Left colon (tissue), 2 donors: ENCODE results near the gene NTRK3. TPM values are rescaled to one million over a fixed set of nuclear protein-coding genes. Genes with fewer than 3 reads are reported as not detected.
A peak's percentile ranks its signal among the peaks of the same experiment; 100 is the strongest.

ENCODE experiments used
- ATAC-seq: fragments of 200-7000 bp; cut with Tn5 transposase; one replicate; pipeline ENCODE4 v1.9.1; 2020; ENCODE audit warnings: mild to moderate bottlenecking, moderate library complexity
- DNase-seq, 2 donors: peaks; one replicate each; pipeline ENCODE4 v3.0.0-alpha.2; 2020
- intact Hi-C, 2 donors: fragments of 100-400 bp; cut with DNase I in 1 of 2; cut with micrococcal nuclease in 1 of 2; formaldehyde crosslinking; loops; one replicate each; pipeline versions ENCODE4 v1.11.2 to v1.14.0; 2022; cut with DNase I, micrococcal nuclease
- total RNA-seq, 2 donors: library from RNA; stranded (reverse); fragmentation: NEBNext Ultra II Directional; extraction: Animal tissue kit (Norgen Biotek cat#: 25700); gene quantifications; one replicate each; pipeline ENCODE4 v1.2.1, GENCODE V29; 2021
- donor health status: DM: no; HTN: no; CAD: no.
- donor health status: DM: yes; HTN: yes; CAD: no.

Gene NTRK3
- total RNA-seq, 2 donors from 2014 or later, result 0.55 to 1.3 TPM

DNA sequence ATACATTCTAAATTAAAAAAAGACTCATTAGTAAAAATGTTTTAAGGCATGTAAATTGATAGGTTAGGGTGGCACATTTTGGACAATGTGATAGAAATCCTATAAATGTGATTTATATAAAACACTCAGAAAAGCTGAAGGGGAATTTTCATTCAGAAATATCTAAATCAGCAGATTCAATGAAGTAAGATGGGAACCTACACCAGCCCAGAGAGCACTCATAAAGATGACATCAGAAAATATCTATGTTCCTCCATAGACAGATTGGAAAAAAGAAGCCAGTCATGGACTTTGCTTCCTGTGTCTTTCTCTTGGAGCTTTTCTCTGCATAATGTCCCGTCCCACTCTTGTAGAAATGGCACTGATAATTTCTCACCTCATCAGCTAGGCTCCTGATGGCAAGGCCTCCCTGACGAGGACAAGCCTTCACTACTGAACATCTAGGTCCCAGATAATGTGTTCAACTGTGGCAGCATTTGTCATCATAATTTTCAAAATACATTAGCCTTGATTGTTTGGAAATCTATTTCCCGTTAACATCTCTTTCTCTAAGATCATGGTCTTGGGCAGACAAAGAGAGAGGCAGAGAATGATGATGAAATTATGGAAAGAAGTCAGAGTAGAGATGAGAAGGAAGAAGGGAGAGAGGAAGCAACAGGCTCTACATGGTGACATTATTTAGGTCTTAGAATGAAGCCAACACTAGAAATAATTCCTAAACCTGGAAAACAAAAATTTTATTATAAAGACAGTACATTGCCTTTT lies 354.4 kb downstream of the NTRK3 start:
- DNase-seq (no peak), ATAC-seq (no peak)
- intact Hi-C loops, result no loop called here

GRCh38 chr15:87901008-87901407 lies 355.5 kb downstream of the NTRK3 start:
- ATAC-seq (no peak), DNase-seq (no peak)
- intact Hi-C loops, result no loop called here

DNA sequence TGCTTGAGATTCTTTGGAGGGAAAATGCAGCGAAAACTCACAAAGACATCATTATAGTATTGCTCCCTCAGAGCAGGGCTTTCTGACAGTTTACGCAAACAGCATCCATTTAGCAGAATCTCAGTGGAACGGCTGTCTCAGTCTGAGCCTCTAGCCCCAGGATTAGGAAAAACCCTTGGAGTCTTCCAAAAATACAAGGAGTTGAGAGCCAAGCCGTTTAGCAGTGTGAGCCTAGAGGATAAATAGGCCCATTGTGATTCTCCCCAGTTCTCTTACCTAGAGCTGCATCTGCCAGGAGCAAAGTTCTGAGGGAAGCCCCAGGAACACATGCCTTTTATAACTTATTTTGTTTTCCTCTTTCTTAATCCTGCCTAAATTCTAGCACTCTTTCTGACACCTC lies 359.6 kb downstream of the NTRK3 start:
- no peak for ATAC-seq

DNA sequence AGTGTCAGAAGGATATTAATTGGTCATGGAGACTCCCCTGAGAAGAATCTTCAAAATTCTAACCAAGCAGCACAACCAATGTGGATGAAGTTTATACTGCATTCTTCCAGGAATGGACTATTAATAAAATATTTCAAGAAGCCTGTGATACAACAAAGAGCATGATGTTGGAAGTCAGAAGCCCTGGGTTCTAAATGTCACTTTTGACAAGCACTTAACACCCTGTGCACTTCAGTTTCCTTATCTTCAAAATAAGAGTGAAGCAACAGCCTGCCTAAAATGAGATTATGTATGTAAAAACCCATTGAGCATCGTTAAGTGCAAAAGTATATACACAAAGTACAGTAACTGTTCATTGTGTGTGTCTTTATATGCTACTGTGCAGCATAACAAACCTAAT lies 369.4 kb downstream of the NTRK3 start:
- ATAC-seq (no peak), DNase-seq (no peak)
- intact Hi-C loops, result no loop called here

More for the DNA sequence above, 359.6 kb downstream of the NTRK3 start:
- DNase-seq, result no peak
- intact Hi-C loops, result no loop called here

DNA sequence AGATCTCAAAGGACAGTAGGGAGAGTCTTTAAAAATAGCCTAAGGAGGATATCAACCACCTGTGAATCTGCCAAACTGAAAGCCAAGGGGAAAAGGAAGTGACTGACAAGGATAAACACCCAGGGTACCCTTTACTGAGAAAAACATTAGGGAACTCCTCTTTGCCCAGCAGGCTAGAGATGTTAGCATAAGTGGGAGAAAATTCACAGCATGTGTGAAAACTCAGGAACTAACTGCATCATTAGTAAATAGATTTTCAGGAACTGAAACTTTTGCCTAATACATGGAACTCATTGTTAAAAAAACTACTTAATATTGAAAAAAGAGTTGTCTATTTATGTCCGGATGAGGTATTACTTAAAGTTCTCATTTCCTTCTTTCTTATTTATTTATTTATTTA lies 375.5 kb downstream of the NTRK3 start:
- no peak for DNase-seq
- ATAC-seq, result no peak
- intact Hi-C loops, result no loop called here

- intact Hi-C loops, result no loop called here
- ATAC-seq (no peak), DNase-seq (no peak)
Measured at GRCh38 chr15:87877822-87878542, 378.6 kb downstream of the NTRK3 start.

DNA sequence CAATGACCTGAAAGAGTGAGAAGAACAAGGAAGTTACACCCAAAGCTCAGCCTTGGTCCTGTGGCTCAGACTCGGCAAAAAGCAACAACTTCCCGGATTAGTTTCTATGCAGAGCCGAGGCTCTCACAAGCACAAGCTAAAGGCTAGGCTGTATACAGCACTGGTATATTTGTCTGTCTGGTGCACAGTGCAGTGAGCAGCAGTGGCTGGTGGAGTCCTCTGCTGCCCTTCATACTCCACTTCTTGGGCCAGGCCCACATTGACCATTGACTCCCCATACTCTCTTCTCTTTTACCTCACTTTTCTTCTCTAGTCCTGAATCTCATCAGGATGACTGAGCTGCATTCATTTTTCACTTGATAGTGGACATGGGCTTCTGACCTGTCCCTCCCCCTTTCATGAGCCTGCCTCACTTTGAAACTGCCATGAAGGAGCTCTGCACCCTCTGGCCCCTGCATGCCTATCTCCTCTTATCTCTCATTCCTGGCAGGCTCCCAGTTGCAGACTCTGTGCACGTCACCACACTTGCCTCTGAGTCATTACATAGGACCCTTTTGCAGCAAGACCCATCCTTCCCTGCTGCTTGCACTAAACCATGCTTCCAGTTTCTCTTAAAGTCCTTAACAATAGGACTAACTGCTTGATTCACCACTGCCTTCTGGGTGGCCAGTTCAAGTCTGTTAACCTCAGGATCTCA lies 379.3 kb downstream of the NTRK3 start:
- ATAC-seq, result no peak
- intact Hi-C loops, result no loop called here
- DNase-seq, result no peak

DNA sequence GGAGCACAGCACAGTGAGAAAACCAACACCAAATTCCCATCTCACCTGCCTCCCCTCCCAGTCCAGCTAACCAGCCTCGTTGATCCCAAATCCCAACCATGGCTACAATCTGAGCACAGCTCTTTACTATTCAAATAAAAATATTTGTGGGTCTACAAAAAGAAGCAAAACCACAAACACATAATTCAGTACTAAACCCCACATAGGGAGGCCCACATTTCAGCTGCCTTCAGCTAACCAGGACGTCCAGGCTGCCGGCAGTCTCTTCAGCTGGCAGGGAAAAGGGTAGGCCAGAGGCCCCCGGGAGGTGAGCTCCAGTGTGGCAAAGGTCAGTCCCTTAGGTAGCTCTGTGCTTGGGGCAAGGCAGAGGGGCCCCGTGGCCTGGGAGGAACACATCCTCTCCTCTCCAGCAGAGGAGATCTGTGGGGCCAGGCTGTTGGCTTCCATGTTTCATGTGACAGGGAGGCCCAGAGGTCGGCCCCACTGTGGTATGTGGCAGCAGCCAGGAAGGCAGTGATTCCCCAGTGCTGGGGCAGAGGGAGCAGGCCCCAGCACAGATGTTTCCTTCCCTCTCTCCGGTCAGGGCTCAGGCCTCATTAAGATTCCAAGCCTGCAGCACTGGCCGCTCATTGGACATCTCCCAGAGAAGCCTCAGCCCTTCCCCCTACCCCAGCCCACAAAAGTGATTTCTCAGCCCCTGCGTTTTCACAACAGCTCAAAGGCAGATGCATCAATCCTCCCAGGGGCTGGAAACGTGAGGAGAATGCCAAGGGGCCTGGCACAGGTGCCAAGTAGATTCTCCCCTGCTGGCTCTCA lies 381.4 kb downstream of the NTRK3 start:
- no peak for ATAC-seq
- intact Hi-C loops, result no loop called here
- peak in 1 of 2 donors; percentile 3 for DNase-seq

GRCh38 chr15:87873516-87873915 lies 383.0 kb downstream of the NTRK3 start:
- intact Hi-C loops, result no loop called here
- ATAC-seq, result no peak

DNA sequence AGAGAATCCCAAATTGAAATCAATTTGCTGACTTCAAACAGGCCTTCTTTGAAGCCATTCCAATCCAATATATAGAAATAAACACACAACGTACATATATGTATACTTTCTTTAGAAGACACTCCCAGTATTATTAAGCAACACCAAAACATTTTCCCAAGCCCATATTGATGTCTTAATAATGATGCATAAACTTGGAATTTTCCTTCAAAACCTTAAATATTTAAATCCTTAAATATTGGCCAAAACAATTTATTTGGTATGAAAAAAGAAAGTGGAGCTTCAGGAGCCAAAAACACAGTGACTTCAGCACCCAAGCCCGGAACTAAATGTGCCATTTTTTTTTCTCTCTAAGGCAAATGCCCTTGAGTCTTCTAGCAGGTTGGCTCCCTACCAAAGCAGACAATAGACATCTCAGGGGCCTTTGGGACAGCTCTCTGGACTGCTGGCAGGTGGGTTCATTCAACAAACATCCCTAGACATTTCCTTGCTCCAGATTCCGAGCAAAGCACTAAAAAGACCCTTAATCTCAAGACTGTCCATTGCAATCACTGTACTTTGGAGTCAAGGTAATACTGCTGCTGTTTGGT lies 384.7 kb downstream of the NTRK3 start:
- DNase-seq, result no peak
- intact Hi-C loops, result no loop called here
- no peak for ATAC-seq

More at GRCh38 chr15:87873516-87873915, 383.0 kb downstream of the NTRK3 start:
- DNase-seq, result no peak

DNA sequence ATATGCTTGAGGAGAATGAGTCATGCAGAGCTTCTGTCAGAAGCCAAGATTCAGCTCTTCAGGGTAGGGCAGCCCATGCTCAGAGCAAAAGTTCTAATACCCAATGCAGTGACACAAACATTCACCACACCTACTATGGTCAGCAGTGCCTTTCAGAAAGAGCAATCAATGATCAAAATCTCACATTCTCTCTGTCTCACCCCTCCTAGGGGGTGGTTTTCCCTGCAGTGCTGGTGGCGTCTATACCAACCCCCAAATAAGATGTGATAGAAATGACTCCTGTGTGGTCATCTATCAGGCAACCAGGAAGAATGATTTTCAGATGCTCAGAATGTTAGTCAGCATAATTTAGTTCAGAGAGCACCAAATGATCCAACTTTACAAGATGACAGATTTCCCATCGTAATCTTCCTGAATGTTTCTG lies 385.3 kb downstream of the NTRK3 start:
- ATAC-seq (no peak), DNase-seq (no peak)
- intact Hi-C loops, result no loop called here

DNA sequence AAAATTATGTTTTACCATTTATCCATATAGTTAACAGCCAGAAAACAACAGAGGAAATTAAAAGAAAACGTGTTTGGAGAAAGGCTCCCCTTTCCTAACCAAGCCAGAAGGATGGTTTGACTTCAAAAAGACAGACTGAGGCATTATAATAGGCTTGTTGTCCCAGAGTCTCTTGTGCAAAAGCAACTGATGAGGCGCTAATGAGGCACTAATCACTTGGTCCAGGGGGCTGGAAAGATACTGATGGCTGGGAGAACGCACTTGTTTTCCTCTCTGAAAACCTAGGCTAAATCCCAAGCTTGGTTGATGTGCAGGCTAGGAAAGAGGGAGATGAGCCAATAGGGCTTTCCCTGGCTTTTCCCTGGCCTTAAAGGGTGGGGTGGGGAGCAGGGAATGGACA lies 389.6 kb downstream of the NTRK3 start:
- ATAC-seq (no peak), DNase-seq (no peak)
- intact Hi-C loops, result no loop called here

DNA sequence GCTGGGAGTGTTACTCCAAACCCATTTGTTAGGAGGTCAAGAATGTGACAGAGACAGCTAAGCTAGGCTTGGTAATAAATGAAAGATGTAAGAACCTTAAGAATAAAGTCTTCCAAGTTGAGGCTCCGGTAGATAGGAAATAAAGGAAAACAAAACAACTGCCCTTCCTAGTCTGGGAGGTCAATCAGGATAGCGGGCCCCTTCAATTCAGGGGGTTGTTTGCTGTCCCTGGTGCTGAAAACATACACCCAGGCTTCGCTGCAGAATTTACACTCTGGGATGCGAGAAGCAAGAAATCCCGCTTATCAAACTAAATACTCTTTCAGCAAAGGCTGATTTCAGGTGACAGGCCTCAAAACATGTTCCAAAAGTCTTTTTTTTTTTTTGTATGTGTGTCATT lies 393.4 kb downstream of the NTRK3 start:
- ATAC-seq (no peak), DNase-seq (no peak)

GRCh38 chr15:87860743-87861142 lies 395.8 kb downstream of the NTRK3 start:
- ATAC-seq, result no peak
- no peak for DNase-seq
- intact Hi-C loops, result no loop called here

More for the DNA sequence above, 393.4 kb downstream of the NTRK3 start:
- intact Hi-C loops, result no loop called here

GRCh38 chr15:87858651-87859050 lies 397.9 kb downstream of the NTRK3 start:
- no peak for ATAC-seq
- intact Hi-C loops, result no loop called here
- DNase-seq, result no peak

DNA sequence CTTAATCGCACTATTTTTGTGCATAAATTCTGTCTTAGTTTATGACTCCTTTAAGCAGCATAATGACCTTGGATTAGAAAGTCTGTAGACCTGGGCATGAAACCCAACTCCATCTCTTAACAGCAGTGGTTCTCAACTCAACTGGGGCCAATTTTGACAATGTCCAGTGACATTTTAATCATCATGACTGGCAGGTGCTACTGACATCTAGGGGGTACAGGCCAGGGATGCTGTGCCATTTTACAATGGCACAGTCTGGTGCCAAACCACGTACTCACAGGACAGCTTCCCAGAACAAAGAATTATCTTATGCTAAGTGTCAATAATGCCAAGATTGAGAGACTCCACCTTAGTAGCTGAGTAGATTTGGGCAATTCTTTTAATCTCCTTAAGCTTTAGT lies 405.0 kb downstream of the NTRK3 start:
- DNase-seq, result no peak
- intact Hi-C loops, result no loop called here
- ATAC-seq, result no peak

DNA sequence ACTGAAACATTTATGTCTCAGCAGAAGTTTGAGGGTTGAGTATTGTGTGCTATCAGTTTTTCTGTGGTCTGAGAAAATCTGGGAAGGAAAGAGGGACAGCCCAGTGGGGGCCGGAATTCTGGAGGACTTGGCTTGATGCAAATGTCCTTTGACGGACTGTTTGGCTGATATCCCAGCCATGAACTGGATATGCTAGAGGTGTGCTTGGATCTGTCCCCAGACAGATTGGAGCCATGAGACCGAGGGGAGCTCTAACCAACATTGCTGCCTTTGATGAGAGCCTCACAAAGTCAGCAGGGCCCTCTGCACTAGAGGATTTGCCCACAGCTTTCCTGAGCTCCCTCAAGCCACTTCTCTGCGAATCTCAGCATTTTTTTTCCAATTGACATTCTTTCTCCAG lies 405.6 kb downstream of the NTRK3 start:
- DNase-seq (no peak), ATAC-seq (no peak)
- intact Hi-C loops, result no loop called here

DNA sequence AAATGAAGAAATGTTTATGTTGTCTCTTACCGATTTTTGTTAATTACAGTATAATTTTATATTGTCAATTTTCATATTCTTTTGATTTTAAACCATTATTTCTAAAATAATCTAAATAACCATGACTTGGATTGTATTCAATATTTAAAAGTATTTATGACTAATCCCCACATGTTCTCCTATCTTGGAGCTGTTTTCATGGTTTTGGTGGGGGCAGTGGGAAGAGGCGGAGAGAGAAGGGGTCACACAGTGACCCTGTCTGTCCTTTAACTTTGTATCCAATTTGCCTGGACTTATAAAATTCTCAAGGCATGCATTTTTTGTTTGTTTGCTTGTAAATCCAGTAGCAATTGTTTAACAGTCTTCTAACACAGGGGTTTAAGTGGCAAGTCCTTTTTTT lies 407.4 kb downstream of the NTRK3 start:
- intact Hi-C loops, result no loop called here
- DNase-seq, result no peak
- ATAC-seq, result no peak

DNA sequence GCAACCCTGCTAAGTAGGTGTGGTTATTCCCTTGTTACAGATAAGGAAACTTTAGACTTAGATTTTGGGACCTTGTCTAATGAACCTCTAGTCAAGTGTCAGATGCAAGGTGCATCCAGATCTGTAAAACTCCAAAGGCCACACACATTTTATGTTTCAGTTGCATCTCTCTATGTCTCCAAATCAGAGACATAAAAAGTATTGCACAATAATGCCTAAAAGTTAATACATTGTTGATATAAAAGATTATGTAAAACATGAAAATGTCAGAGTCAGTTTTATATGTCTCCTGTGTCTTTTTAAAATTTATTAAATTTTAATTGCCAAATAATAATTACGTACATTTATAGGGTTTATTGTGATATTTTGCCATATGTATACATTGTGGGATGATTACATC lies 408.5 kb downstream of the NTRK3 start:
- no peak for DNase-seq
- intact Hi-C loops, result no loop called here
- ATAC-seq, result no peak
